Measurements from ENCODE around the gene TENT5C.
"Not testable (repeated sequence)": the region's sequence is repeated elsewhere in the genome, so short reads cannot be mapped to it uniquely, and the experiment has no call there.

Gene TENT5C

DNA sequence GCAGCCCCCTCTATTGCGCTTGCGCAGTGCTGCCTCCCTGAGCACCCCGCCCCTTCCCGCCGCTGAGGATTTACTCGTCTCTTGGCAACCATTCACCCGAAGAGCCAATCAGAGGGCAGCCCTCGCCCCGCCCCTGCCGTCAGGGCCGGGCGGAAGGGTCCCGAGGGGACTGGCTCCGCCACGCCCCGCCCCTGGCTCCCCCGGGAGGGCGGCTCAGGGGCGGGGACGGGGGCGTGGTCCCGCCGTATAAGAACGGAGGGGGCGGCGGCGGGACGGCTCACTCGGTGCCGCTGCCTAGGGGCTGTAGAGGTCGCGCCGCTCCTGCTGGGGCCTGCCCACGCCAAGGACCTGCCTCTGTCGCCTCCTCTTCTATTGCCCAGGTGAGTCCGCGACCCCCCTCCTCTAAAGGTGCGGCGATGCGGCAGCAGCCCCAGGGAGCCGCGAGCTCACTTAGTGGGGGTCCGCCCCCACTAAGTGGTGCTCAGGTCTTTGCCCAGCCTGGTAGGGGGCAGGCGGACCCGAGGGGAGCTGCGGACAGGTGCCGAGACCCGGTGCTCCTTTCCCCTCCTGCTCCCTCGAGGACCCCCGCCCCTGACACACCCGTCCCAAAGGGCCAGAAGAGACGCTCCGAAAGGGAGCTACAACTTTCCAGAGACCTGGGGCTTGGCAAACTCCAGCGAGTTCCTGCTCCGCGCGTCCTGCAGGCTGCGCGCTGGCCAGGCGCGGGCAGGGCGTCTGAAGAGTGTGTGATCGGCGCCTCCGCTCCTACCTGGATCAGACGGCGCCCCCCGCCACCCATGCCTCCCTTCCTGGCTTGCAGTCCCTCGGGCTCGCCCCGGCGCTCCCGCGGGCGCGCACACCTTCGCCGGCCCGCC, at the start of gene TENT5C:
Gene TENT5C (plus strand): TSS at position 275 of the 875 bp plus-strand sequence. CDS start 16,821 bp downstream, outside the sequence.
- DNase-seq: peak; percentile 96 to 99 (median 97)

DNA sequence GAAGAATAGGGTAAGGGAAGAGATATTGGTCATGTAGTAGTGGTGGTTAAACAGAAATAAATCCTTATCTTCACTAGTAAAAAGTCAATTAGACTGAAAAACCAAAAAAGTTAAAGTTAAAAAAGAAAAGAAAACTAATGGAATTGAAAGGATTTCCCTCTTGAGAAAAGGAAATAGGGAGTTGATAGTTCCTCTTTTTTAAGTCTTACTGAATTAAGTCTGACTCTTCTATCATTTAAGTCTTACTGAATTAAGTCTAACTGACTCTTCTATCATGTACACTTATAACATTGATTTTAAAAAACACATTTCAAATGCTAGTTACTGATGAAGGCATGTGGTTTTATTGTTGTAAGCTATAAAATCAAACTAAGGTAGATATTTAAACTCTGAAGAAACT, 49.5 kb upstream of the TENT5C start:
- no peak for DNase-seq

DNA sequence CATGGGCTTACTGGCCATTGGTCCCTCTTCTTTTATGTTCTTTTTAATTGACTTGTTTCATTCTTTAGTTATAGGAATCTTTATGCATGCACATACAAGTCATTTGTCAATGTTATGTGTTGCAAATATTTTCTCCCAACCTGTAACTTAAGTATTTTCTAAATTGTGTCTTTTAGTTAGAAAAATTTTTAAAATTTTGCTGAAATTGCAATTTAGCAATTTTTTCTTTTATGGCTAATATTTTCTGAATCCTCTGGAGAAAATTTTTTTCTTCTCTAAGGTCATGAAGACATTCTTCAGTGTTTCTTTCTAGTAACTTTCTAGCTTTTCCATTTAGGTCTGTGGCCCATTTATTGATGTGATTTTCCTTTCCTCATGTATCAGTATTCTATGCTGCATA, 48.9 kb upstream of the TENT5C start:
- no peak for DNase-seq

DNA sequence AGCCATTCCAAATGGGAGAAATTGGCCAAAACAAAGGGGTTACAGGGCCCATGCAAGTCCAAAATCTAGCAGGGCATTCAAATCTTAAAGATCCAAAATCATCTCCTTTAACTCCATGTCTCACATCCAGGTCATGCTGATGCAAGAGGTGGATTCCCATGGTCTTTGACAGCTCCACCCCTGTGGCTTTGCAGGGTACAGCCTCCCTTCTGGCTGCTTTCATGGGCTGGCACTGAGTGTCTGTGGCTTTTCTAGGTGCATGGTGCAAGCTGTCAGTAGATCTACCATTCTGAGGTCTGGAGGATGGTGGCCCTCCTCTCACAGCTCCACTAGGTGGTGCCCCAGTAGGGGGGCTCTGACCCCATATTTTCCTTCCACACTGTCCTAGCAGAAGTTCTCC, 47.4 kb upstream of the TENT5C start:
- DNase-seq: not testable (repeated sequence)

DNA sequence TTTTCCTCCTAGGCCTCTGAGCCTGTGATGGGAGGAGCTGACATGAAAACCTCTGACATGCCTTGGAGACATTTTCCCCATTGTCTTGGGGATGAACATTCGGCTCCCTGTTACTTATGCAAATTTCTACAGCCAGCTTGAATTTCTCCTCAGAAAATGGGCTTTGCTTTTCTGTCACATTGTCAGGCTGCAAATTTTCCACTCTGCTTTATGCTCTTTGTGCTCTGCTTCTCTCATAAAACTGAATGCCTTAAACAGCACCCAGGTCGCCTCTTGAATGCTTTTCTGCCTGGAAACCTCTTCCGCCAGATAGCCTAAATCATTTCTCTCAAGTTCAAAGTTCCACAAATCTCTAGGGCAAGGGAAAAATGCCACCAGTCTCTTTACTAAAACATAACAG, 46.7 kb upstream of the TENT5C start:
- DNase-seq: no peak

DNA sequence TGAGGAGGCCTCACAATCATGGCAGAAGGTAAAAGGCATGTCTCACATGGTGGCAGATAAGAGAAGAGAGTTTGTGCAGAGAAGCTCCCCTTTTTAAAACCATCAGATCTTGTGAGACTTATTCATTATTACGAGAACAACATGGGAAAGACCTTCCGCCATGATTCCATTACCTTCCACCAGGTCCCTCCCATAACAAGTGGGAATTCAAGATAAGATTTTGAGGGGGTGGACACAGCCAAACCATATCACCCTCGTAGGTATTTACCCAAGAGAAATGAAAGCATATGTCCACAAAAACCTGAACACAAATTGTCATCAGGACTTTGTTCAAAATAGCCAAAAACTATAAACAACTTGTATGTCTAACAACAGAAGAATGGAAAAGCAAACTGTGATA, 45.9 kb upstream of the TENT5C start:
- no peak for DNase-seq

DNA sequence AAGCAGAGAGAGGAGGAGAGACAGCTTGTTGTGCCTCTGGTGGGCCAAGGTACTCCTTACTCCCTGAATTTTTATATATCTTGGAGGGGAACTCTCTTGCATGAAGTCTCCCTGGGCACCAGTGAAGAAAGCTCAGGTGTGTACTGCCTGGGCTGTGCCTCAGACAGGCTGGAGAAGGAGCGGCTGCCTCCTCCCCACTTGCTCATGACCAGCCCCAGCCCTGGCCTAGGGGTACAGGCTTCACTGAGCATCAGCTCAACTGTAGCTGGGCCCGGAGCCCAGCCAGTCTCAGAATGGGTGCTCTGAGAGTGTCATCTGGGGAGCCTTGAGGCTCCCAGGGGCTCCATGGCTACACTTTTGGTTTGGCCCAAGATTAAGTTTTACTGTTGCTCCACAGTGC, 44.8 kb upstream of the TENT5C start:
- DNase-seq: no peak

DNA sequence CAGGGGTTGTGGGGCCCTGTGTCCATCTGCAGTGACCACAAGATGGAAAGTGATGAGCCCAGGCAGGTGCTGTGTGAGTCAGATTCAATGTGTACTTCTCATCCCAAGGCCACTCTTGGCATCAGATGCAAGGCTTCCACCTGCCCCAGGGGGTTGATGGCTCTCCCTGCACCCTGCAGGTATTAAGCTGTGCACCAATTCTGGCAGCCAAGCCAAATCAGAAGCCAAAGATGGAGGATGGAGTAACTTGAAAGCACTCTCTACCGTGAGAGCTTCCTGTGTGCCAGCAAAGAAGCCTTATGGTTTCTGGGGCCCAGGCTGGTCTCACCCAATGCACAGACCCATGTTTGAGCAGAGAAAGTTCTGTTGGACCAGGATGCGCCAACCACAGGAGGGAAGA, 44.3 kb upstream of the TENT5C start:
- no peak for DNase-seq

DNA sequence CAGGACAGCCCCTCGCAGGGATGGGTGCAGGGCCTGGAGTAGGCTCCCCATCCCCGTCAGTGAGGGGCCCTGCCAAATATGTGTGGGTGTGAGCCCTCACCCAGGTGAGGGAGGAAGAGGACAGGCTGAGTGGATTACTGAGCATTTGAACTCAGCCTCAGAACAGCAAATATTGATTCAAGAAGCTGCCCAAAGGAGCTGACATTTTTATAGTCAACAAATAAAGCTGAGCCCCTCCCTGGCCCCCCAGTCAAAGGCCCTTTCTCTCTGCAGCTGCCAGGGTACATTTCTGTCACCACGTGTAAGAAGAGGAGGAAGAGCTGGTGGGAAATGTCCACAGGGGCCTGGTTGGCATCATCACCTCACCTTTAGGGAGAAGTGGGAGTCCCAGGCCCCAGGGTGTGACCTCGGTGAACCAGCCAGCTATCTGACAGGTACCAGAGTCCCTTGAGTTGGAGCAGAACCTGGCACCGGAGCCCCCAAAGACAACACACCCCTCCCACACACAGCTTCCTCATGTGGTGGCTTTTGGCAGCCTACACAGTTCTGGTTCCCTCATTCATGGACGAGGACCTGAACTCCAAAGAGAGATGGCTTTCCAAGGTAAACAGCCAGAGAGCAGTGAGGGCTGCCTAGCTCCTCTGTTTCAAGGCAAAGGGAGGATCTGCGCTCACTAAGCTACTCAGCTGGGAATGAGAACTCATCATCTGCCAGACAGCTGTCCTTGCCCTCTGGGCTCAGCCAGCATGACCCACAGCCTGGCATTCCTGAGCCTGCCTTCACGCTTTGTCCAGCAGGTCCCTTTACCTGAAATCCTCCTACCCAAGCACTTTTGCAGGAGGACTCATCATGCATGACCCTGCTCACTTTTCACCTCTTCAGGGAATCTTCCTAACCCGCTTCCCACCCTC, 43.0 kb upstream of the TENT5C start:
- DNase-seq: peak in 2 of 3 experiments; percentile 37 to 54

DNA sequence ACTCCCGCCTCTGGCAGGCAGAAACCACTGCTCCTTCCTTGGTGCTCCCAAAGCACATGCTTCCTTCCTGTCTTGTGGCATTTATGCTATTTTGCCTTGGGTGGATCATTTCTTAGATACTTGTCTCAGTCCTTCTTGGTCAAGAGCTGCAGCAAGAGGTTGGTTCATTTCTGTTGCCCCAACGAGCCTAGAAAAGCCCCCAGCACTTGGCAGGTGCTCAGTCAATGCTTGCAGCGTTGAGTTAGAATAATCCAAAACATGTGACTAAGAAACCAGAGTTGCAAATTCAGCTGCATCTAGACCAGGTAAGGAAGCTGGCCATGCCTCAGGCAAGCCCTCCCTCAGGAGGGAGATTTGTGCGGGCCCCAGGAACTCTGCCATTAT, 42.4 kb upstream of the TENT5C start:
- DNase-seq: no peak

DNA sequence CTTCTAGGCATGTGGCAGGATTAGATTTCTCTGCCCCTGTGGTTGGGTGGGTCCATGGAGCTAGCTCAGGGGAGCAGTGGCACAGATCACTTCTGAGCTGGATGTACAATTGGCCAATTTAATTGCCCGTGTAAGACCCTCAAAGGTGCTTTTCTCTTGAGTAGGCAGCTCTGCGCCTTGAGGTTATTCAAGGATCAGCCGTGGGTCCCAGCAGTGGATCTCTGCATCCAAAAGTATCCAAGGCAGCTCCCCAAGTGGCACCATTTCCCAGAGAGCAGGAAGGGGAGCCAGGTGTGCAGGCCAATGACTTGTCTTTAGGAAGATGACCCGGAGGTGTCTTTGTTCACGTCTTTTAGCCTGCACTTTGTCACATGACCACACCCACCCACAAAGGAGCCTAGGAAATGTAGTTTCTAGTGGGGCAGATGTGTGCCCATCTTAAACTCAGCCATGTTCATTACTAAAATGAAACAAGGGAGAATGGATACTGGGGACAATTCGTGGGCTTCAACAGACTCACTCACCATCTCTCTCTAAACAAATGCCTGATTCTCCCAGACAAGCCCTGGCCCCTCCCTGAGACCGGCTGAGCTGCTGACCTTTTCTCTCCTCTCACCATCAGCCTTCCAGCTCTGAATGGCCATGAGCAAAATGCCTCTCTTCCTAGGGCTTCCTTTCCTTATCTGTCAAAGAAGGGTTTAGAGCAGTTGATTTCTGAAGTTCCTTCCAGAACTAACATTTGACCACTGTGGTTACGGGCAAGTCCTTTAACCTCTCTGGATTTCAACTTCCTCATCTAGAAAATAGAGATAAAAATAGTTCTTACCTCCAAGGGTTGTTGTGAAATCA, 41.4 kb upstream of the TENT5C start:
- DNase-seq: no peak

DNA sequence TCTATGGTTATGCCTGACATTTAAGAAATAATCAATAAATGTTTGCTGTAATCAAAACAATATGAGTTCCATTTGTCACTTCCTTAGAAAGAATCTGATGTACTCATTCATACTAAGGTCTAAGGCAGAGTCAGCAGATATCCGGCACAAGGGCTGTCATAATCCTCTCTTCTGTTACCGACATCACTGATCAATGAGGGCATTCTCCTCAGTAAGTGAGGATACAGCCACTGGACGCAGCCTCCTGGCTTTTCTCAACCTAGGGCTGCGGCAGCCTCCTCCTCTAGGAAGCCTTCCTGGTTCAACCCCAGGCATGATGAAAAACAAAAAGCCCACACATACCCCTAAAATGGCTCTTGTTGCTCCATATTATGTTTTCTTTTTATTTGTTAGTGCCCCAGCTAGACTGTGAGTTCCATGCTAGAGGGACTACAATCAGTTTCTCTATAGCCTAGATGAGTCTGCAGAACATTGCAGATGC, 40.7 kb upstream of the TENT5C start:
- DNase-seq: no peak

DNA sequence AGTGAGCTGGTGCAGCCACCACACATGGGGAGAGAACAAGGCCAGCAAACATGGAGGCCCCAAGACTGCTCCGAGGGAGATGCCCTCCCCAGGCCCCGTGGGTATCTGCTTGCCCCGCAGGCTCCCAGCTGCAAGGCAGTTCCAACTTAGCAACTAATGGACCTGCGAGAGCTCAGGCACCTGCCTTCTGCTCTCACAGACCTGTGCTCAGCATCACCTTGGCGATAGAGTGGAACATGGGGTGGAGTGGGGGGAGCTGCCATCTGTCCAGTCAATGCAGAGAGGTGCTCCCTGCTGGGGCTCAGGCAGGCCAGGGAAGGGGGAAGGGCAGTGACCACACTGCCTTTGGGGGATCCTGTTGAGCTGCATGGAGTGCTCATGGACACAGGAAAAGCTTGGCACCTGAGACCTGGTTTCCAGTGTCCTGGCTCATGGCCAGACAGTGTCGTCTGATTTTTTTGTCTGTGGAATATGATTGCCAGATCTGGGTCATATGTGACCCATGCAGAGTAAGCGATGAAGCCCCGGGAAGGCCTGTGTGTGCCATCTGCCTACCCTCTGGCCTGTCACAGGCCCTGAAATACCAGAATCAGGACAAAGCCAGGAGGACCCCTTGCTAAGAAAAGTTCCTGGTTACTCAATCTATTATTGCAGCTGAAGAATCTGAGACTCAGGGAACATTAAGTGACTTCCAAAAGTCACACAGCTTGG, 39.9 kb upstream of the TENT5C start:
- peak; percentile 59 to 91 (median 75) for DNase-seq

DNA sequence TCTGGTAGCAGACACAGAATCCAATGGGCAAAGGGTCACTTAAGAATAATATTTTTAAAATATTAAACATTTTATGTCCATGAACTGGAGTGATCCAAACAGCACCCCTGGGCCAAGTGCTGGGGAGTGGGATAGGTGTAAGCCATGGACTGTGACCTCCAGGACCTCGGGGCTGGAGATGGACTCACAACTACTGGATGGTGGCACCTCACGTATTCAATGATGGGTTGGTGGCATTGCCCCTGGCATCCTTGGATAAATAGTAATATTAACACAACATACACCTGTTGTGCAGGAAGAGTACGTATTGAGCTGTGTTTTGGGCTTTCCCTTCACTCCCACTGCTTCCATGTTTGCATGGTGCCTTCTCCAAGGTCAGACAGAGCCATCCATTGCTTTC, 39.3 kb upstream of the TENT5C start:
- DNase-seq: no peak

DNA sequence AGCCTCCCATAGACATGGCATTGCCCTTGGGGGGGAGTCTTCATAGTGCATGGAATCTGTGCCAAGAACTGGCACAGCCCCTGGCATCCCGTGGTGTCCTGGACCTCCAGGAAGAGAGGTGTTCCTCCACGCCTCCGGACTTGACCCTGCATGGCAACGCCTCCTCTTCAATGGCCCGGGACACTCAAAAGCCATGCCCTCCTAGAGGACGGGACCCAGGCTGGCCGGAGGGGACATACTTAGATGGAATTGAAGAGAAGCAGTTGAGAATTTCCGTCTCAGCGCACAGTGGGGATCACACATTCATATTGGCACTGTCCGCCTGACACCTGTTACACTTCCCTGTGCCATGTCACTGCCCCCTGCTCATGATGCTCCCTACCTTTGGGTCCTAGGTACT, 38.4 kb upstream of the TENT5C start:
- DNase-seq: no peak

DNA sequence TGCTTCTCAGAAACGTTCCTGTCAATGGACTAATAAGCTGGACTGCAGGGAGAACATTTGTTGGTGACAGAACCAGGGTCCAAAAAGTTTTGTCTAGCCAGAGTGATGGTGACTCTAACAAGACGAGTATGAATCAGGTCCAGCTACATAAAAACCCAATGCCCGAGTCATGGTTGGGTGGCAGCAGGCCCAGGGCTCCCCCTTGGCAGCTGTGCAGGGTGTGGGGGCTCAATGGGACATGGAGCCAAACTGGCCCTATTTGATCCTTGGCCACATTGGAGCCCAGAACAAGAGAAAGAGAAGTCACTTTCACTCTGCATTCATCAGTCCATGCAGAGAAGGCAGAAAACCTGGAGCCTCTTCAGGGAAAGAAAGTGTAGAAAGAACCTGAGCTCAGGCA, 37.9 kb upstream of the TENT5C start:
- DNase-seq: no peak

DNA sequence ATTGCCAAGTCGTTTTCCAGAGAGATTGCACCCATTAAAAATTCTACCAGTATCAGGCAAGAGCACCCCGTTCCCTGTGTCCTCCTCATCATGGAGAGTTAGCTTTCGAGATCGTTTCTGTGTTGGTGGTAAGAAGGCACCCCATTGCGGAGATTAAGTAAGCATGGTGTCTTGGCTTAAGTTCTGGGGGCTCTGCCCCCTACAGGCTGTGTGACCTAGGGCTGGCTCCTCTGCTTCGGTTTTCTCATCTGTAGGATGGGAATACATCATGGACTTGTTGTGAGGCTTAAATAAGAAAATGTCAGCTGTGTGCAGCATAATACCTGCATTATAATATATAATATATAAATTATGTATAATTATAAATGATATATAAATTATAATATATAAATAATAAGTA, 36.8 kb upstream of the TENT5C start:
- DNase-seq: no peak

DNA sequence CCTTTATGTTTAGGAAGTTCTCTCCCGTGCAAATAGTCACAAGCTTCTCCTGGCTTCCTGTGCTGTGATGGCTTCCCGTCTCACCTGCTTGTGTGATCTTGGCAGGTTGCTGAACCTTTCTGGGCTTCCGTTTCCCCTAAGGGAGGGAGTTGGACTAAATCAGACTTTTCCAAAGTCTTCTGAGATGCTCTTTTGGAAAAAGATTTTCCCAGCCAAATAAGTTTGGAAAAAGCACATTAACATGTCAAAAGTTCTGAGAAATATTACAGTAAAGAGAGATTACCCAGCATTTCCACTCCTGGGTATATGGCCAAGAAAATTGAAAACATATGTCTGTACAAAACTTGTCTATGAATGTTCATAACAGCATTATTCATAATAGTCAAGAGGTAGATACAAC, 36.0 kb upstream of the TENT5C start:
- DNase-seq: no peak

DNA sequence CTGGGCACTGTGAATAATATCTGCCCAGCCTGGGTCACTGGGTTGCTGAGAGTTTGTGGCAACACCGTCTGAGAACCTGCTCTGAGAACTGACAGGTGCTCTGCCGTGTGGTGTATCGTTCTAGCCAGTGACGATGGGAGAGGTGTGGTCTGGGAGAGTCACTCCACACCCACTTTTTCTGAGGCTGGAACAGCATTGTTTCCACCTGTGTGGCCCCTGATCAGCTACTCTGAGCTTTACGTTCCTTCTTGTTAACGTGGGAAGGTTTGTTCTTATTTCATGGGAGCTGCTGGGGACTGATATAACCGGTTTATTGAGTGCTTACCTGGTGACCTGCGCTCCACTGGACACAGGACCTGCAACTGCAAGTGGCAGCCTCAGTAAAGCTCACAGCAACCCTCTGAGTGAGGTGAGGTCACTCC, 34.8 kb upstream of the TENT5C start:
- DNase-seq: peak in 2 of 3 experiments; percentile 16 to 81

DNA sequence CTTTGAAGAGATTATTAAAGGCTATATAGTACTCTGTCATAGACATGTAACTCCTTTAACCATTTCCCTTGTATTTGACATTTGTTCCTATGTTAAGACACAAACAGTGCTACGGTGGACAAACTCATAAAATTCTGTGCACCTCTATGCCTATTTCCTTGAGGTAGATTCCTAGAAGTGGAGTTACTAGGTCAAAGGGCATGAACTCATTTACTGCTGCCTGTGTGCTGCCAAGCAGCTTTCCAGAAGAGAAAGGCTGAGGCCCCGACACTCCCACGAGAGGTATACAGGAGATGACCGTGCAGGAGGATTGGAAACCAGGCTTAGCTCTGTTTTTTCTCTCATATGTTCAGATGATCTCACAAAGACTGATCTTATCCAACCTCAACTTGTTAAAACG, 34.4 kb upstream of the TENT5C start:
- no peak for DNase-seq

DNA sequence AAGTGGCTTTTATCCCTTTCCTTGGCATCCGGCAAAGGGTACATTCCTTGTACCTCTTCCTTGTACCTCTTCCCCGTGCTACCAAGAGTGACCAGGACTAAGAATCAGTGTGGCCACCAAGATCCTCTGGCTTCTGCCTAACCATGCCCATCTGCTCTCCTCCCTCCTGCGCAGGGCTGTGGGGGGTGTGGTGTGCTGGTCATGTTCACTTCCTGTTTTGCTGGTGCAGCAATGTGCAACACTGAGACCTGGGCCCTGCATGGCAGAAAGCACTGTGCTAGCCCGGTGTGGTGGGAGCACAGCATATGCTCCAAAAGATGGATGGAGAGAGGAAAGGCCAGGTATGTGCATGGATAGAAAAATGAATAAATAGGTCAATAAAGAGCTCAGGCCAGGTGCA, 33.3 kb upstream of the TENT5C start:
- DNase-seq: no peak

DNA sequence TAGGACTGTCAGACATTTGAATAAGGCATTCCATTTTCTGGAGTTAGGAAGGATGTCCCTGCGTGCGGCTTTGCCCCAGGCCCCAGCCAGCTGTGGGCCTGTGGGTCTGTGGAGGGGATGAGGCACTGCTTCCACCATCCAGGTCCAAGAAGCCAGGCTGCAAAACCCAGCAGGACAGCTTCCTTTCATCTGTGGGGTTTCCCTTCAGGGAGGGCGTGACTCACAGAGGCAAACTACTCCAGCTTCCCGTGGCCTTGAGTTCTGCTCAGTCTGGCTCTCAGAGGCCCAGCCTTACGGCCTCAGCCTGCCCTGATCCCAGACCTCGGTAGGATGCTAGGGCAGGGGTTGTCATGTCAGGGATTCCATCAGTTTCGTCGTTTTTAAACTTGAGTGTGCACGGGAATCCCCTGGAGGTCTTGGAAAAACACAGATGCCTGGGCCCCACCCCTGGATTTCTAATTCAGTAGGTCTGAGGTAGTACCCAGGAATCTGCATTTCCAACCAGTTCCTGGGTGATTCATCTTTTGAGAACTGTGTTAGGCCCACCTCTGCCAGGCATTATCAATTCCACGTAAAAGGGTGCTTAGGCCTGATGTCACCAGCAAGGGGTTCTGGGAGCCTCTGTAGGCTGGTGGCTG, 32.3 kb upstream of the TENT5C start:
- no peak for DNase-seq
